DMS153 (cell line): ENCODE results near the gene GGACT.

ENCODE experiments used
- DNase-seq: peaks from one replicate; lab custom pipeline; 2025; lab: John Stamatoyannopoulos, UW

The GGACT gene

DNA sequence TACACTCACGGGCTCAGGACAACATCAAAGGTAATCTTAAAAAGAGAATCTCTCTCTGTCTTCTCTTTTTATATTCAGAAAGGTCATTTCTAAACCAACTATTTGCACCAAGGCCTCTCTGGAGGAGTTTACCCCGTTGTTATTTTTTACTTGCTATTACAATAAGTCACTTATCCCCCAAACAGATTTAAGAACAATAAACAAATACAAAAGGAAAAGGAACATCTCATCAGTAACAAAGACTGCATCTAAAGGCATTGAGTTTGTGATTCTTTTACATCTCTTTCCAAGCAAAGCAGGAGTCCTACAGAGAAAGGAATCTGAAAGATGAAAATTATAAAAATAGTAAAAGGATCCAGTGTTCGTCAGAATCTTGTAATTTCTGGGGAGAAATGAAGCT, 75.4 kb downstream of the GGACT start:
- no peak for DNase-seq

DNA sequence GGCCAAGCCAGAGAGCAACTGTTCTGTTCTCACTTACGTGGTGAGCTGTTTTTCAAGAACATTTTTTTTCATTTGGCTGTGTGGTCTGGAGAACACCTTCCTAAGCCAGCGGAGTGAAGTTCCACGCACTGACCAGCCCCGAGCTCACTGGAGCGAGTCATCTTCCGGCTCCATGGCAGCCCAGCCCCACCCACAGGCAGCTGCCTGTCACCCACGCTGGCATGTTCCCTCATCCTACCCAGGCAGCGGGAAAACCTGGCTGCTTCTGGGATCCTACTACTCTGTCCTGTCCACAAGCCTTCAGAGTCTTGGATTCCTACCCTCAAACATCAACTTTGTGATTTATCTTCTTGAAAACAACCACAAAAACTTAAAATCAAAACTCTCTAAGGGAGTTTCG, 76.2 kb downstream of the GGACT start:
- DNase-seq: no peak

DNA sequence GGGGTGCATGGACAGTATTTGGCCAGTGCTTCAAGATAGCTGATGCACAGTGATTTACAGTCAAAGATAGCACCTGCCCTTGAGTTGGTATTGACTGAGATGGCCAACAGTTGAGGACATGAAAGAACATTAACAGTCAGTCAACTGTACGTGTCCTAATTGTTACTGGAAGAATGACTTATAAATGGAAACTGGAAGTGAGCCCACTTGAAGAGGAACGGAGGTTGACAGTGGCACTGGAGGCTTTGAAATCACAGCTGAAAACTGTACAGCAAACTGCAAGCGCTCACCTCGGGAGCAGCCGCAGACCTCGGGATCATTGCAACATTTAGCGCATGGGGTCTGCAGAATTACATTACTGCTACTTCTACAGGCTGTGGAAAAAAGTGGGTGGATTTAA, 77.1 kb downstream of the GGACT start:
- no peak for DNase-seq

DNA sequence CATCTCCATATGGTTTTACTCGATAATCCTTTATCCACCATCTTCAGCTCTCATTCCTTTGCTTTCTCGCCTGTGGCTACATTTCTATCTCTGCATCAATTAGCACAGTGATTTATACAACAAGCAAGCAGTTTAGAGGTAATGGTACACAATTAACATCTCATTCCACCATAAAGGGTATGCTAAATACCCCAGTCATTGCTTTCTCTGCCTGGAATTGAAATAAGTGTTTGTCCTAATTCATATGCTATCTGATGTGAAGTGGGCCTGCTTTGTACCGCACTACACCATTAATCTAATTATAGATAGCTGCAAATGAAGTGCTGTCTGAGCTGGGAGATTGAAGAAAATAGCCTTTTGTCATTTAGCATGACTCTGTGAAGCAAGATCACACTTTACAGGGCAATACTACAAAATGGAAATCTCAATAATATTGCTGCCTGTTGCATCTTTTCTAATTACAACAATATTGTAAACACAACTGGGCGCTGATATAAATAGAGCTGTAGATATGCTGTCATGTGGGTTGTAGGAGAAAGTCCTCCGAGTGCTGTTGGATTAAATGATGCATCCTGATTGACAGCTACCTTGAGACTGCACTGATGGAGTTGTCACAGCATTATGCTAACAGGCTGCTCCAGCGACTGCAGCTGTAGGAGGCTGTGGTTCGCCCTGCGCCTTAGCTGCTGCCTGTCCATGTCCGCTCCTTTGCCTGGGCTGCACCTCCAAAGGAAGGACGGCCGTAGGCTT, 78.2 kb downstream of the GGACT start:
- DNase-seq: no peak

DNA sequence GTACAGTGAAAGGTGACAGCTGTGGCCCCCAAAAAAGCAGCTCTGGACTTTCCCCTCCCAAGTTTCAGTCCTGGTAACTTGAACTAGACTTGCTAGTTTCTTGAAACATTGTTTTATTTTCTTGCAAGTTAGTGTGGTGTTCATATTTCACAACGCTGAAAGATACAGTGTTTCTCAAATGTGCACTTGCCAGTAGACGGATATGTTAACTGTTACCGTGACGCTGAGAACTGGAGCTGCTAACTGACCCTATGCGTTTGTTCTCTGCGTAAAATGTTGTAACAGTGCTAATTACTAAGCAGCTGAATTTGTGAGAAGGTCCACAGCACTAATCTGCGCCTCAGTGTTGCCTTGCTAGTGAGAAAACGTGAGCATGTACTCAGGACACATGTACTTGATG, 79.6 kb downstream of the GGACT start:
- DNase-seq: no peak

DNA sequence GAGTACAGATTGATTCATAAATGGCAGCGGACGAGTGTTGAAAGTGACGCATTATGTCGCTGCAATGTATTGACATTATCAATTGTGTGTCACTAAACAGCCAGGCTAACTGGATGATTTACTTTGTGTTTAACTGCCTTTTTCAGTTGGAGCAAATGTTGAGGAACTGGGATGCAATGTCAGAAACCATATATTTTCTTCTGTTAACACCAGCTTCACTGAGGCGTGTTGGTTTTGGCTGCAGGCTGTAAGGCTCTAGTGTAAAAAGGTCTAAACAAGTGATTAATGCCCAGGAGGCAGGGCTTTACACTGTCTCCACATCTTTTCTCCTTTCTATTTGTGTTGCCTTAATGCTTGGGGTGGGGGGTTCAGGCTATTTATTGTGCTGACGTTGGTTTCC, 80.1 kb downstream of the GGACT start:
- DNase-seq: peak; percentile 74

DNA sequence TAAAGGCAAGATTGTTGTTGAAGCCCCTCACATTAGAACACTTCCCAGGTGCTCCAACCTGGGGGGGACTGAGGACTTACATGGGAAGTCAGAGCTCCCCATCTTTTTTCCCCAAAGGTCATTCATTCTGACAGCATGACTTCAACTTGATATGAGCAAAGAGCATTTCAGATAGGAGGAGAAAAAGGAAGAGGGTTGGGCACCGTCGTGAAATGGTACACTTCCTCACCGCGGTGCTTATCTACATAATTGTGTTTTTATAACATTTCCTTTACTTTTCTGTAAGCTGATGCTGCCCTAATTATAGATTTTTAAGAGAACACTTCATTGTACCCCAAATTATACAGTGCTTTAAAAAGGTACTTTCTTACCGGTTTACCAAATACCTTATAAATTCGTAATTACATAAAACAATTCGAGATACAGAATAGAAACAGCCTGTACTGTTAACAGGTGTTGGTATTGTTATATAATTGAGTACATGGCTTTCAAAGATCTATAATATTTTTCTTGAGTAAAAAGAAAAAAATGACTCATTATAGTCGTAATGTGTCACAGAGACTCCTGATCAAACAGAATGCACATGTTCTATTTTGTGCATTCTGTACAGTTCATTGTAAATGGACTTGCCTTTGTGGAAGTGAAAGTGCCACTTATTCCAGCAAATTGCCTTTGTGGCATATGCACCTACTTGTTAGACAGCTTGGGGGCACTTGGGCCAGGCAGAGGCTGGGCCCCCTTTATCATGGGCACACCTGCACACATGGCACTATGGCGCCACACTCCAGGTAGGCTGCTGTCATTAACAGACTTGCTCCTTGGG, 81.8 kb downstream of the GGACT start:
- peak; percentile 57 for DNase-seq

DNA sequence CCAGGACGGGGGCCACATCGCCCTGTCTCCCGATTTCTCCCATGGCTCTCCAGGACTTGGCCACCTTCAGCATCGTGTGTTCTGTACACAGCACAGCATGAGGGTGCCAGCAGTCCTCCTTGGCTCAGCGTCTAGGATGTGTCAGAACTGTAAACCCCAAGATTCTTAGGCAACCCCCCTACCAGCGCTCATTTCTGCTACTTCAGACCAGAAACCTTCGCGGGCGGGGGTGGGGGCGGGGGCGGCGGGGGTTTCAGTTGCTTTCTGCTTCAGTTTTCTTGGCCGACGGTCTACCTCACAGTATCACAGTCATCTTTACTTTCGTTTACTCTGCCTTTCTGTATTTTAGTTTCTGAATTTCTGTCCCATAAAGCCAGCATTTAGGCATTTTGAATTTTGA, 82.4 kb downstream of the GGACT start:
- DNase-seq: no peak

DNA sequence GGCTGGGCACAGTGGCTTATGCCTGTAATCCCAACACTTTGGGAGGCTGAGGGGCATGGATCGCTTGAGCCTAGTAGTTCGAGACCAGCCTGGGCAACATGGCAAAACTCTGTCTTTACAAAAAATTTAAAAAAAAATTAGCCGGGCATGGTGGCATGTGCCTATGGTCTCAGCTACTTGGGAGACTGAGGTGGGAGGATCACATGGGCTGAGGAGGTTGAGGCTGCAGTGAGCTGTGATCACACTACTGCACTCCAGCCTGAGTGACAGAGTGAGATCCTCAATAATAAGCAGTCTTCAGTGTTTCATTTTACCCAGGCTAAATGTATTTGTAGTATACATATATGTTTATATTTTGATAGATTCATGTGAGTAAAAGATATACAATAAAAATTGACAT, 85.0 kb downstream of the GGACT start:
- no peak for DNase-seq

DNA sequence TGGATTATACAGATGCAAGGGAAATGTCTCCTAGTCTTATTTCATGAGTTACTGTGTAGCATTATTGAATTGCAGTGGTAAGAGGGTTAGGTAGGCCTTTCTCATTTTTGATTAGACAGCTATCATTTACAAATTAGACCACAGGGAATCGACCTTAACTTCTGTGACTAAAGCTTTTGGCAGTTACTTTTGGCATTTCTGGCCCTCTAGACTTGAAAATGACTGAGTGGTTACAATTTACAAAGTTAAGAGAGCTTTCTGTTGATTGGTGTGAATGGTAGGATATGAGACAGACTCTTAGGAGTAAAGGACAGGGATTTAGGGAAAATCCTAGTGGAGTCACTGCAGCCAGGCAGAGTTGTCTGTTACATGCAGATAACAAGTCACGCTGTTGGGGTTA, 86.1 kb downstream of the GGACT start:
- DNase-seq: no peak

DNA sequence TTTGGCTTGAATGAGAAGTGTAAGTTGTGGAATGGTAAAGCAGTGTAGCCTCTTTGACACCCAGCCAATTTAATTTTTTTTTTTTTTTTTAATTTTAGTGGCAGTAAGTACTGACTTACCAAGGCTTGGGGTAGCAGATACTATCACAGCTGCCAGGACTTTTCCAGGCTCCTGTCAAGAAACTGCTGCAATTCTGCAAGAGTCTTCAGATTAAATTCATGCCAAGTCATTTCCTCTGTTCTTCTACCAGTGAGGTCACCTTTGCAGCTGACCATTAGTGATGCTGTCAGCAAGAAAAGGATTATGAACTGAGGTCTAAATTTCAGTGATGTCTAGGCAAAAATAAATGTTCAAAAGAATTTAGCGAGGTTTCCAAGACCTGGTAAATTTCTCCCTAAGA, 91.2 kb downstream of the GGACT start:
- no peak for DNase-seq

DNA sequence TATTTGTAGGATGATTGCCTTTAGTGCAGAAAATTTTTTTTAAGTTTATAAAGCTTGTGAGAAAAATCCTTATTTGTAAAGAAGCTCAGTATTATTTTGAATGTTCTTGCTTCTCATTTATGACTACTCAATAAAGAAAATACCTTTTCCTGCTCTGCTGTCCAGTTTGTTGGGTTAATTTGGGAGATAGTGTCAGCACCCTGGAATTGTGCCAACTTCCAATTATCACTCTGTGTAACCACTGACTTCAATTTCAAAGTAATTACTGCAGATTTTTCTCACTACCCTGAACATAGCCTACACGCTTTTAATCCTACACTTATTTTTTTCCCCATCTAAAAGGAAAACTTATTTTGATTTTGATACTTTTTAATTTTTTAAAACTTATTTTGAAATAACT, 93.1 kb downstream of the GGACT start:
- no peak for DNase-seq

DNA sequence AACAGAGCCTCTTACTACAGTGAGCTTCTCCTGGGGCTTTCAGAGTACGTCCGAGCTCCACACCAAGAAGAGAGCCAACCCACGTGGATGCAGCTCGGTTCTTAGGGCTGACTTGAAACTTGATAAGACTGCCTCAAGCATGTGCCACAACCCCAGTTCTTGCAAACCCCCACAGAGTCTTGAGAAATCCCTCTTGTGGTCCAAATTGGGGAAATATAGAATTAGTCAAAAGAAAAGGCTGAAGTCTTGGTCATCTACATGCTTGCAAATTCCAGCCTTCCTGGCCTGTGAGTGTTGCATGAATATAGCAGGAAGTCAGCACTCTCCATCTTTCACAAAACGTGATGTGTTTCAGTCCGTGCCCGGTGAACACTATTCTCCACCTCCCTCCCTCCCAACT, 95.2 kb downstream of the GGACT start:
- DNase-seq: no peak

DNA sequence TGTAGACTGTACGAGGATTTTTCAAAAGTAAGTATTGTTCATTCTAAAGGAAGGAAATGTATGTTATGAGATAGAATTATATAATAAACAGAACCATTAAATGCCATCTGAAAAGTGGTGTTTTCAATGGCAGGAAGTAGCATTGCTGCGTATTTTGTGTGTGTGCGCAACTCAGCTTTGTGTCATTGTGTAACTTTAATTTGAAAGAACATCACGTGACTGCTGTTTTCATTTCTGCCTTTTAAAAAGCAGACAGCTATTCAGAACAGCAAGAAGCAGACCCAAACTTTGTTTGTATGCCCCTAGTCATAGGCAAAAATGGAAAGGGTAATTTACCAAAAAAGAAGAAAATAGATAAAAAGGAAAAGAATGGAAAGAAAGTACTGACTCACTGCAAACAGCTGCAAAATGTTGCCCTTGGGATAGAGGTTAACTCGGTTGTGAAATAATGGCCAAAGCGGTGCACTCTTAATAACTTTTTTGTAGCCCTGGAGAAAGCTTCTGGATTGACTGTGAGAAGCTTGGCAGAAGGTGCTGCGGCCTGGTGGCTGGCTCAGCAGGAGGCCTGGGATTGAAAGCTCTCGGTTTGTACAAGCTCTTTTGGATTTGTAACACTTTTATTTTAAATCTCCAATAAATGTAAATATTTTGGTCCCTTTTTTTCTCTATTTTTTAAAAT, 97.3 kb downstream of the GGACT start:
- no peak for DNase-seq

DNA sequence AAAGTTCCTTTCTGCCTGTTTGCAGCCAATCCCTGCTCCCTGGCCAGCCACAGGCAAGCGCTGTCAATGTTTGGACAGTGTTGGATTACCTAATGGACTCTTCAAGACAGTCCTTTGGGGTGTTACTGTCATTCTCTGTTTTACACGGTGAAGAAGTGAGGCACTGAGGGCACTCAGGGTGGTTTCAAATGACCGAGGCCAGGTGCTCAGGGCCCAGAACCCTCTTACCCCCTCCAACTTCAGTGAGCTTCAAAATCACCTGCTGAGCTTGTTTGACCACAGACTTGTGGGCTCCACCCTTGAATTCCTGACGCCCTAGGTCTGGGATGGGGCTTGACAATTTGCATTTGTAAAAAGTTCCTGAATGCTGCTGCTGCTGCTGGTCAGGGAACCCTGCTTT, 97.9 kb downstream of the GGACT start:
- peak; percentile 94 for DNase-seq

DNA sequence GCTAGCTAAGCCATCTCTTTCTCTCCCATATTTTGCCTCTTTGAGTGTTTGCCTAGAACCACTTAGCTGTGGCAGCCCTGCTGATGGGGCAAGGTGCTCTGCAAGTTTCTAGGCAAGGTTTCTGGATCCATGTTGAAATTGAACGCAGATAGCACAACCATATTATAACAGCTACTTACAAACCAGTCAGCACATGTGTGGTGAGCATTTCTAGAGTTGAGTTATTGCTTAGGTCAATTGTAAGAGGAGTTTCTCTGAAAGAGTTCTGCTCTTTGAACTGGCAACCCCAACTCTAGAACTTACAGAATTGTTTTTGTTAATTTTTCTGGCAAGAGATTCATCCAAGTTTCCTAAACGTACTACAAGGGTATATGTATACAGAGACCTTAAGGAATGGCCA, 103.3 kb downstream of the GGACT start:
- no peak for DNase-seq

DNA sequence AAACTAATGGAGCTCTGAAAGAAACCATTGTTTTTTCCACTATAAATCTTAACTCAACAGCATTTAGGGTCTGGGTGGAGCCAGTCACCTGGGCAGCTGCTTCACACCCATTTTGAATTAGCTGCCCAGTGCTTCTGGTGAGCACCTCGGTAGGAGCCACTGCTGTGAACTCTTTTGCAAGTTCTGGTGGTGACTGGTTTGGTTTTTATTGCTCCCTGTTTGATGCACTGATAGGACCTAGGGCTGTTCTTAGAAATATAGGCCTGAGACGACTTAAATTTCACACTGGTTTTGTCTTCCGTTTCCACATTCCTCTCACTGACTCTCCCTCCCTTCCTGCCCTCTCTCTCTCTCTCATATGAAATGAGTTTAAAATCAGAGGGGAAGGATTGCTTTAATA, 103.9 kb downstream of the GGACT start:
- DNase-seq: no peak

DNA sequence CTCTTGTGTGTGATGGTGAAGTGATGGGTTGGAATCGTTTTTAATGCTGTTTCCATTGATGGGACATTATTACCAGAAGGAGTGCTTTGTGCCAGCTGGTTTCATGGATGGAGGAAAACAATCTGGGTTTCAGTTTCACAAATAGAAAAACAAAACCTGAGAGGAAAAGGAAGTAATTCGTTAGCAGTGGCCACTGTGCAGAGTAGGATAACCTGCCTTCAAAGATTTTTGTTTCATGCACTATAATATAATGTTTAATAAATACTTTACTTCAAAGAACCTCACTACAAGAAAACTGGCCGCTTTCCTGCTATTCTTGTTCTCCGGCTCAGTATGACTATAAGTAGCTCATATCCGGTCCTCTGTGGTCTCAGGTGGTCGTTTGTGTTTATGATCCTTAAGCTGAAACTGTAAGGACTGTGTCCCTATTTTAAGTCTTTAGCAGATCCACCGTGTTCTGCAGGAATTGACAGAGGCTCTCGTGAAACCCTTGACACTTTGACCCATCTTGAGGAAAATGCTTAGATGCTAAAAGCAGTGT, 104.7 kb downstream of the GGACT start:
- peak; percentile 54 for DNase-seq

DNA sequence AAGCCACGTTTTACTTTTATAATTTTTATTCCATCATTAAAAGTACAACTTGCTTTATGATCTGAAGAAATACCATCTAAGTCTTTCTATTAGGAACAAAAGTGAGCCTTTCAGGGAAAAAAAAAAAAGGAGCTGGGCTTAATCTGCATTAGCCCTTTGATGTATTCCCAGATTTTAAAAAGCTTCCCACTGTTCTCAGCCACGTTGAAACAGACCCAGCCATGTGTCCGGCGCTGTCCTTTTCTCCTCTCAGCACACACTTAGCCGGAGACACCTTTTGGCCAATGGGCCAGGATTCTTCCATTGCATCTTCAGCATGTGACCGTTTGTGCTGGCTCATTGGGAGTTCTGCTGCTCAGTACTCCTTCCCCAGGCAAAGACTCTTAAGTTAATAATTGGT, 105.5 kb downstream of the GGACT start:
- DNase-seq: no peak

DNA sequence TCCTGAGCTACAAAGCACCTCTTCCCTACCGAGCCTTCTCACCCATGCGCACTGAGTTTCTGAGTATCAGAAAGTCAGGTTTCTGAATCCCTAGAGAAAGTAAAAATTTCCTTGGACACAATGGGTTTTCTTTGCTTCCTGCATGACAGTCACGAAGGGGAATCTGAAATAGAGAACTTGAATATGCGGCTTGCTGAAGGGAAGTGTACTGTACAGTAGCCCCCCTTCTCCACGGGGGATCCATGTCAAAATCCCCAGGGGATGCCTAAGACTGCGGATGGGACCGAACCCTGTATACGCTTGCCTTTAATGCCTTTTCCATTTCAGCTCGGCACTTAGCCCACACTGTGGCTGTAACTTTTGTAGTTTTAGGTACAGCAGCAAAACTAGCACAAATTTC, 107.9 kb downstream of the GGACT start:
- DNase-seq: no peak
